ENCODE data around the gene H6PD.

GRCh38 chr1:9281908-9282695 lies 47.5 kb downstream of the H6PD start:
- TF ChIP-seq CTCF (IDR thresholded peaks at IDR 0.05; ENCODE audit: low read depth, low read length), result no peak
- TF ChIP-seq EZH2phosphoT487 (IDR thresholded peaks at IDR 0.05; ENCODE audit: low read depth), result no peak
